SK-N-MC (cell line): ENCODE results near the gene DTYMK.

Experiments used
- EZH2 ChIP-seq: fragments of 200-600 bp; sonication (generic); IDR thresholded peaks from one replicate; pipeline ENCODE4 v1.6.1; 2017; ENCODE audit warnings: antibody characterized with exemption
- FOXP2 ChIP-seq: optimal IDR thresholded peaks from 2 replicates; pipeline ENCODE3; 2011; ENCODE audit warnings: mild to moderate bottlenecking, moderate library complexity; ENCODE audit not compliant: insufficient read depth; ENCODE audit errors: extremely low read length, control extremely low read depth

GRCh38 chr2:241690202-241690717 lies 3.6 kb upstream of the DTYMK start:
- TF ChIP-seq EZH2 (no peak), FOXP2 (no peak)
